ENCODE data around the gene TXNRD1.
A peak's percentile ranks its signal among the peaks of the same experiment; 100 is the strongest.
"Not testable (repeated sequence)": the region's sequence is repeated elsewhere in the genome, so short reads cannot be mapped to it uniquely, and the experiment has no call there.

TXNRD1 gene

GRCh38 chr12:104376650-104377513 lies 161.3 kb downstream of the TXNRD1 start:
- no peak for DNase-seq

GRCh38 chr12:104377514-104377812 lies 161.9 kb downstream of the TXNRD1 start:
- DNase-seq, result no peak

GRCh38 chr12:104378427-104378826 lies 162.8 kb downstream of the TXNRD1 start:
- no peak for DNase-seq

GRCh38 chr12:104381341-104381730 lies 165.8 kb downstream of the TXNRD1 start:
- DNase-seq, result no peak

- peak; percentile 77 for DNase-seq
Observed at GRCh38 chr12:104381731-104382480, 166.3 kb downstream of the TXNRD1 start.

GRCh38 chr12:104384141-104384880 lies 168.7 kb downstream of the TXNRD1 start:
- no peak for DNase-seq

GRCh38 chr12:104385510-104385909 lies 169.9 kb downstream of the TXNRD1 start:
- no peak for DNase-seq

GRCh38 chr12:104386461-104386860 lies 170.9 kb downstream of the TXNRD1 start:
- DNase-seq, result no peak

- no peak for DNase-seq
Observed at GRCh38 chr12:104387190-104387589, 171.6 kb downstream of the TXNRD1 start.

GRCh38 chr12:104394086-104394485 lies 178.5 kb downstream of the TXNRD1 start:
- DNase-seq, result not testable (repeated sequence)
